SU-DHL-6 (cell line): Measurements from ENCODE around the gene SI.

Source experiments
- CTCF ChIP-seq: fragments of 200-600 bp; sonication (generic); IDR thresholded peaks from one replicate; pipeline ENCODE4 v1.5.1; 2017; ENCODE audit warnings: antibody characterized with exemption, mild to moderate bottlenecking, low read length, moderate library complexity; ENCODE audit not compliant: insufficient read depth, poor library complexity, severe bottlenecking
- EZH2phosphoT487 ChIP-seq: fragments of 200-600 bp; sonication (generic), shearing (Covaris generic); conservative IDR thresholded peaks from 2 replicates; pipeline ENCODE4 v1.6.1; 2018; ENCODE audit warnings: mild to moderate bottlenecking, antibody characterized with exemption, low read length, moderate library complexity, mixed read lengths

GRCh38 chr3:165056510-165056909 lies 21.8 kb downstream of the SI start:
- TF ChIP-seq CTCF (no peak), EZH2phosphoT487 (no peak)
